ENCODE measurements around the gene ZNF622. TPM values are rescaled to one million over a fixed set of nuclear protein-coding genes. Genes with fewer than 3 reads are reported as not detected.
A peak's percentile ranks its signal among the peaks of the same experiment; 100 is the strongest.

The ZNF622 gene
- total and polyA plus RNA-seq, 2 of the 13 experiments (the other 11 are each of a cell fraction or from before 2014, with no cell fraction given) = 12.1 to 44.7 TPM

DNA sequence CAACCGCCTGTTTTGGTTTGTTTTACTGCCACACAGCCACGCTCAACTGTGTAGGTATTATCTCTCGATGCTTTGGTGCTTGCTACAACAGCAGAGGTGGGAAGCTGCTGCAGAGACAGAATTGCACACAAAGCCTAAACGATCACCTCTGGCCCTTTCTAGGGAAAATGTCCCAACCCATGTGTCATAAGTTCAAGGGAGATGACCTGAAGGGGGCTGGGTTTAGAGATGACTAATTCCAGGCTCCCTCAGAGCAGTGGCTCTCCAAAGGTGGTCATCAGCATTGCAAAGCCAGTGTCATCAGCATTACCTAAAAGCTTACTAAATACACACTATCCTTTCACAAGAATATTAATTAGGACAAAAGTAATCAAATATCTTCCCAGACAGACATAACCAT lies 10.9 kb downstream of the ZNF622 start:
- H3K79me2 ChIP-seq (ENCODE audit: insufficient read depth, low read length) = peaks cover 12% of the 10 kb centered on the region
- 90% methylated on average over 4 of the region's 4 CpGs for WGBS (ENCODE audit: low lambda C conversion rate)
- intact Hi-C loops (cut with micrococcal nuclease; ENCODE audit: unreplicated experiment) = no loop called here

More for the DNA sequence above, 10.9 kb downstream of the ZNF622 start:
- Histone ChIP-seq H3K4me2 (ENCODE audit: low read depth, low read length) (no peak overlapping the region), H2AFZ (ENCODE audit: low read length) (no peak overlapping the region), H3K9me3 (ENCODE audit: low read length) (no peaks in the 10 kb centered on the region), H3K4me1 (ENCODE audit: insufficient read depth, low read length) (no peaks in the 10 kb centered on the region), H3K27me3 (ENCODE audit: control insufficient read depth in 1 of 2, insufficient read depth in 2 of 2, low read length in 2 of 2) (no peaks in the 10 kb centered on the region), H3K4me3 (replicated peaks in 1 of 3; ENCODE audit: insufficient read depth in 1 of 3, low read depth in 2 of 3, low read length in 3 of 3) (no peak overlapping the region), H3K9ac (ENCODE audit: insufficient read depth, low read depth, low read length) (no peak overlapping the region), H3K36me3 (replicated peaks in 1 of 2; ENCODE audit: control insufficient read depth in 1 of 2, insufficient read depth in 2 of 2, low read length in 2 of 2) (peaks cover 24 to 77% of the 10 kb centered on the region in 2 experiments), H4K20me1 (ENCODE audit: insufficient read depth, low read length) (peaks cover 7% of the 10 kb centered on the region), H3K27ac (ENCODE audit: extremely low read length, insufficient read depth, low read length) (no peak overlapping the region)
- no peak for DNase-seq (ENCODE audit: low spot score)
- in situ Hi-C loops (cut with HindIII; ENCODE audit: extremely low pct_ligation_motif_present, low pct_unique_long_range_greater_than_20kb) = loop anchor here (5.0 kb wide), 1 partner anchor 292 kb away; no protein-coding TSS in a partner anchor
- ATAC-seq = no peak
- ChIA-PET CTCF (ENCODE audit: low intra/inter-chr PET ratio, low total read pairs) (interaction anchor here (2.0 kb wide), 1 partner anchor 294 kb away, joined by 13 read pairs; no protein-coding TSS in a partner anchor), POLR2A (no interaction called here)
- no peak for FAIRE-seq
- no TSS peak for BruUV-seq (replicated peaks)
- TF ChIP-seq BCL6 (CRISPR knock-in tag; IDR thresholded peaks at IDR 0.05) (peak; percentile 67), KDM4B (CRISPR knock-in tag; IDR thresholded peaks at IDR 0.05) (no peak), FOSL2 (CRISPR knock-in tag; IDR thresholded peaks at IDR 0.05) (0 out of 2 replicates have a peak, but pooled peaks have one; percentile 26), NR2F1 (CRISPR knock-in tag; IDR thresholded peaks at IDR 0.05) (peak in 1 of 2 experiments; percentile 42; a peak in 1 of 4 replicates), KAT7 (CRISPR knock-in tag; IDR thresholded peaks at IDR 0.05; ENCODE audit: borderline replicate concordance) (no peak), GATAD1 (CRISPR knock-in tag; IDR thresholded peaks at IDR 0.05) (no peak)
- TF ChIP-seq, protein P1, sequence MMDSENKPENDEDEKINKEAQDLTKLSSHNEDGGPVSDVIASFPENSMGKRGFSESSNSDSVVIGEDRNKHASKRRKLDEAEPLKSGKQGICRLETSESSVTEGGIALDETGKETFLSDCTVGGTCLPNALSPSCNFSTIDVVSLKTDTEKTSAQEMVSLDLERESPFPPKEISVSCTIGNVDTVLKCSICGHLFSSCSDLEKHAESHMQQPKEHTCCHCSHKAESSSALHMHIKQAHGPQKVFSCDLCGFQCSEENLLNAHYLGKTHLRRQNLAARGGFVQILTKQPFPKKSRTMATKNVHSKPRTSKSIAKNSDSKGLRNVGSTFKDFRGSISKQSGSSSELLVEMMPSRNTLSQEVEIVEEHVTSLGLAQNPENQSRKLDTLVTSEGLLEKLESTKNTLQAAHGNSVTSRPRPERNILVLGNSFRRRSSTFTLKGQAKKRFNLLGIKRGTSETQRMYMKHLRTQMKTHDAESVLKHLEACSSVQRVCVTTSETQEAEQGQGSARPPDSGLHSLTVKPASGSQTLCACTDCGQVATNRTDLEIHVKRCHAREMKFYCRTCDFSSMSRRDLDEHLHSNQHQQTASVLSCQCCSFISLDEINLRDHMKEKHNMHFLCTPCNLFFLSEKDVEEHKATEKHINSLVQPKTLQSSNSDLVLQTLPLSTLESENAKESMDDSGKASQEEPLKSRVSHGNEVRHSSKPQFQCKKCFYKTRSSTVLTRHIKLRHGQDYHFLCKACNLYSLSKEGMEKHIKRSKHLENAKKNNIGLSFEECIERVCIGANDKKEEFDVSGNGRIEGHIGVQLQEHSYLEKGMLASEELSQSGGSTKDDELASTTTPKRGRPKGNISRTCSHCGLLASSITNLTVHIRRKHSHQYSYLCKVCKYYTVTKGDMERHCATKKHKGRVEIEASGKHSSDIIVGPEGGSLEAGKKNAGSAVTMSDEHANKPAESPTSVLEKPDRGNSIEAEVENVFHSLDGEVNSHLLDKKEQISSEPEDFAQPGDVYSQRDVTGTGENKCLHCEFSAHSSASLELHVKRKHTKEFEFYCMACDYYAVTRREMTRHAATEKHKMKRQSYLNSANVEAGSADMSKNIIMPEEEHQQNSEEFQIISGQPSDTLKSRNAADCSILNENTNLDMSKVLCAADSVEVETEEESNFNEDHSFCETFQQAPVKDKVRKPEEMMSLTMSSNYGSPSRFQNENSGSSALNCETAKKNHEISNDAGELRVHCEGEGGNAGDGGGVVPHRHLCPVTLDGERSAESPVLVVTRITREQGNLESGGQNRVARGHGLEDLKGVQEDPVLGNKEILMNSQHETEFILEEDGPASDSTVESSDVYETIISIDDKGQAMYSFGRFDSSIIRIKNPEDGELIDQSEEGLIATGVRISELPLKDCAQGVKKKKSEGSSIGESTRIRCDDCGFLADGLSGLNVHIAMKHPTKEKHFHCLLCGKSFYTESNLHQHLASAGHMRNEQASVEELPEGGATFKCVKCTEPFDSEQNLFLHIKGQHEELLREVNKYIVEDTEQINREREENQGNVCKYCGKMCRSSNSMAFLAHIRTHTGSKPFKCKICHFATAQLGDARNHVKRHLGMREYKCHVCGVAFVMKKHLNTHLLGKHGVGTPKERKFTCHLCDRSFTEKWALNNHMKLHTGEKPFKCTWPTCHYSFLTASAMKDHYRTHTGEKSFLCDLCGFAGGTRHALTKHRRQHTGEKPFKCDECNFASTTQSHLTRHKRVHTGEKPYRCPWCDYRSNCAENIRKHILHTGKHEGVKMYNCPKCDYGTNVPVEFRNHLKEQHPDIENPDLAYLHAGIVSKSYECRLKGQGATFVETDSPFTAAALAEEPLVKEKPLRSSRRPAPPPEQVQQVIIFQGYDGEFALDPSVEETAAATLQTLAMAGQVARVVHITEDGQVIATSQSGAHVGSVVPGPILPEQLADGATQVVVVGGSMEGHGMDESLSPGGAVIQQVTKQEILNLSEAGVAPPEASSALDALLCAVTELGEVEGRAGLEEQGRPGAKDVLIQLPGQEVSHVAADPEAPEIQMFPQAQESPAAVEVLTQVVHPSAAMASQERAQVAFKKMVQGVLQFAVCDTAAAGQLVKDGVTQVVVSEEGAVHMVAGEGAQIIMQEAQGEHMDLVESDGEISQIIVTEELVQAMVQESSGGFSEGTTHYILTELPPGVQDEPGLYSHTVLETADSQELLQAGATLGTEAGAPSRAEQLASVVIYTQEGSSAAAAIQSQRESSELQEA (CRISPR knock-in tag; IDR thresholded peaks at IDR 0.05; ENCODE audit: not compliant biosample characterization) = no peak

Measured in HepG2 (cell line).